ENCODE measurements around the gene LRBA. TPM values are rescaled to one million over a fixed set of nuclear protein-coding genes. Genes with fewer than 3 reads are reported as not detected.
"Not testable (repeated sequence)": the region's sequence is repeated elsewhere in the genome, so short reads cannot be mapped to it uniquely, and the experiment has no call there.

The LRBA gene
- total RNA-seq, 1 experiment from 2014 or later: 69.1 TPM

DNA sequence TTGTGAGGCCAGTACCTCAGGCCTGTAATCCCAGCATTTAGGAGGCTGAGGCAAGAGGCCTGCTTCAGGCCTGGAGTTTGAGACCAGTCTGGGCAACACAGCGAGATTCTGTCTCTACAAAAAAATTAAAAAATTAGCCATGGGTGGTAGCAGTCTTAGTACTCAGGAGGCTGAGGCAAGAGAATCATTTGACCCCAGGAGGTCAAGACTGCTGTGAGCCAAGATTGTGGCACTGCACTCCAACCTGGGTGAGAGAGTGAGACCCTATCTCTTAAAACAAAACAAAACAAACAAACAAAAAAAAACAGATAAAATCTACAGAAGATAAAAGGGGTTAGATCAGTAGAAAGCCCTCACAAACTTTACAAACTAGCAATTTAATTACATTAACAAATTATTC lies 352.4 kb downstream of the LRBA start:
- no peak for DNase-seq (ENCODE audit: low spot score)
- CTCF ChIA-PET: no interaction called here

DNA sequence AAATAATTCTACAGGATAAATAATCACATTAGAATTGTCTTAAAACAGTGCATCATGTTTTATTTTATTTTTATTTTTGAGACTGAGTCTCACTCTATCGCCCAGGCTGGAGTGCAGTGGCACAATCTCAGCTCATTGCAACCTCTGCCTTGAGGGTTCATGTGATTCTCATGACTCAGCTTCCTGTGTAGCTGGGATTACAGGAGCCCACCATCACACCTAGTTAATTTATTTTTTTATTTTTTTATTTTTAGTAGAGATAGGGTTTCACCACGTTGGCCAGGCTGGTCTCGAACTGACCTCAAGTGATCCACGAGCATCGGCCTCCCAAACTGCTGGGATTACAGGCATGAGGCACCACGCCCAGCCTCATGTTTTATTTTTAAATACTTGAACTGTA lies 353.5 kb downstream of the LRBA start:
- H3K36me3 Mint-ChIP-seq; H3K27me3 Mint-ChIP-seq (ENCODE audit: low read depth); CTCF ChIA-PET; POLR2A ChIA-PET; DNase-seq (ENCODE audit: low spot score); H3K4me3 Mint-ChIP-seq; ATAC-seq; H3K4me1 Mint-ChIP-seq; H3K27ac Mint-ChIP-seq; H3K9me3 Mint-ChIP-seq: not testable (repeated sequence)

More for the DNA sequence above, 352.4 kb downstream of the LRBA start:
- H3K27me3 Mint-ChIP-seq (ENCODE audit: low read depth): no peaks in the 10 kb centered on the region
- no peaks in the 10 kb centered on the region for H3K9me3 Mint-ChIP-seq
- H3K27ac Mint-ChIP-seq: no peak overlapping the region; the same call in 1 of the 2 replicates
- TF ChIP-seq JUN (CRISPR knock-in tag; IDR thresholded peaks at IDR 0.05) (no peak), CREB1 (CRISPR knock-in tag; IDR thresholded peaks at IDR 0.05) (no peak), FOXK1 (CRISPR knock-in tag; IDR thresholded peaks at IDR 0.05) (no peak), NFATC4 (CRISPR knock-in tag; IDR thresholded peaks at IDR 0.05) (no peak), ZNF423 (CRISPR knock-in tag; IDR thresholded peaks at IDR 0.05) (no peak), CBFB (CRISPR knock-in tag; IDR thresholded peaks at IDR 0.05; ENCODE audit: low read depth) (no peak), TEAD4 (CRISPR knock-in tag; IDR thresholded peaks at IDR 0.05) (no peak), RORB (CRISPR knock-in tag; IDR thresholded peaks at IDR 0.05) (no peak), ESRRA (CRISPR knock-in tag; IDR thresholded peaks at IDR 0.05; ENCODE audit: borderline replicate concordance) (no peak), ETV6 (CRISPR knock-in tag; IDR thresholded peaks at IDR 0.05) (no peak), ZNF219 (CRISPR knock-in tag; IDR thresholded peaks at IDR 0.05; ENCODE audit: borderline replicate concordance) (no peak), NR1H2 (CRISPR knock-in tag; IDR thresholded peaks at IDR 0.05) (no peak)
- TF ChIP-seq, protein P1, sequence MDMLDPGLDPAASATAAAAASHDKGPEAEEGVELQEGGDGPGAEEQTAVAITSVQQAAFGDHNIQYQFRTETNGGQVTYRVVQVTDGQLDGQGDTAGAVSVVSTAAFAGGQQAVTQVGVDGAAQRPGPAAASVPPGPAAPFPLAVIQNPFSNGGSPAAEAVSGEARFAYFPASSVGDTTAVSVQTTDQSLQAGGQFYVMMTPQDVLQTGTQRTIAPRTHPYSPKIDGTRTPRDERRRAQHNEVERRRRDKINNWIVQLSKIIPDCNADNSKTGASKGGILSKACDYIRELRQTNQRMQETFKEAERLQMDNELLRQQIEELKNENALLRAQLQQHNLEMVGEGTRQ (CRISPR knock-in tag; IDR thresholded peaks at IDR 0.05): no peak
- TF ChIP-seq, protein P2, sequence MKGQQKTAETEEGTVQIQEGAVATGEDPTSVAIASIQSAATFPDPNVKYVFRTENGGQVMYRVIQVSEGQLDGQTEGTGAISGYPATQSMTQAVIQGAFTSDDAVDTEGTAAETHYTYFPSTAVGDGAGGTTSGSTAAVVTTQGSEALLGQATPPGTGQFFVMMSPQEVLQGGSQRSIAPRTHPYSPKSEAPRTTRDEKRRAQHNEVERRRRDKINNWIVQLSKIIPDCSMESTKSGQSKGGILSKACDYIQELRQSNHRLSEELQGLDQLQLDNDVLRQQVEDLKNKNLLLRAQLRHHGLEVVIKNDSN (CRISPR knock-in tag; IDR thresholded peaks at IDR 0.05): no peak
- TF ChIP-seq, protein P3, sequence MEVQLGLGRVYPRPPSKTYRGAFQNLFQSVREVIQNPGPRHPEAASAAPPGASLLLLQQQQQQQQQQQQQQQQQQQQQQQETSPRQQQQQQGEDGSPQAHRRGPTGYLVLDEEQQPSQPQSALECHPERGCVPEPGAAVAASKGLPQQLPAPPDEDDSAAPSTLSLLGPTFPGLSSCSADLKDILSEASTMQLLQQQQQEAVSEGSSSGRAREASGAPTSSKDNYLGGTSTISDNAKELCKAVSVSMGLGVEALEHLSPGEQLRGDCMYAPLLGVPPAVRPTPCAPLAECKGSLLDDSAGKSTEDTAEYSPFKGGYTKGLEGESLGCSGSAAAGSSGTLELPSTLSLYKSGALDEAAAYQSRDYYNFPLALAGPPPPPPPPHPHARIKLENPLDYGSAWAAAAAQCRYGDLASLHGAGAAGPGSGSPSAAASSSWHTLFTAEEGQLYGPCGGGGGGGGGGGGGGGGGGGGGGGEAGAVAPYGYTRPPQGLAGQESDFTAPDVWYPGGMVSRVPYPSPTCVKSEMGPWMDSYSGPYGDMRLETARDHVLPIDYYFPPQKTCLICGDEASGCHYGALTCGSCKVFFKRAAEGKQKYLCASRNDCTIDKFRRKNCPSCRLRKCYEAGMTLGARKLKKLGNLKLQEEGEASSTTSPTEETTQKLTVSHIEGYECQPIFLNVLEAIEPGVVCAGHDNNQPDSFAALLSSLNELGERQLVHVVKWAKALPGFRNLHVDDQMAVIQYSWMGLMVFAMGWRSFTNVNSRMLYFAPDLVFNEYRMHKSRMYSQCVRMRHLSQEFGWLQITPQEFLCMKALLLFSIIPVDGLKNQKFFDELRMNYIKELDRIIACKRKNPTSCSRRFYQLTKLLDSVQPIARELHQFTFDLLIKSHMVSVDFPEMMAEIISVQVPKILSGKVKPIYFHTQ (CRISPR knock-in tag; IDR thresholded peaks at IDR 0.05): no peak
- TF ChIP-seq, protein P4, sequence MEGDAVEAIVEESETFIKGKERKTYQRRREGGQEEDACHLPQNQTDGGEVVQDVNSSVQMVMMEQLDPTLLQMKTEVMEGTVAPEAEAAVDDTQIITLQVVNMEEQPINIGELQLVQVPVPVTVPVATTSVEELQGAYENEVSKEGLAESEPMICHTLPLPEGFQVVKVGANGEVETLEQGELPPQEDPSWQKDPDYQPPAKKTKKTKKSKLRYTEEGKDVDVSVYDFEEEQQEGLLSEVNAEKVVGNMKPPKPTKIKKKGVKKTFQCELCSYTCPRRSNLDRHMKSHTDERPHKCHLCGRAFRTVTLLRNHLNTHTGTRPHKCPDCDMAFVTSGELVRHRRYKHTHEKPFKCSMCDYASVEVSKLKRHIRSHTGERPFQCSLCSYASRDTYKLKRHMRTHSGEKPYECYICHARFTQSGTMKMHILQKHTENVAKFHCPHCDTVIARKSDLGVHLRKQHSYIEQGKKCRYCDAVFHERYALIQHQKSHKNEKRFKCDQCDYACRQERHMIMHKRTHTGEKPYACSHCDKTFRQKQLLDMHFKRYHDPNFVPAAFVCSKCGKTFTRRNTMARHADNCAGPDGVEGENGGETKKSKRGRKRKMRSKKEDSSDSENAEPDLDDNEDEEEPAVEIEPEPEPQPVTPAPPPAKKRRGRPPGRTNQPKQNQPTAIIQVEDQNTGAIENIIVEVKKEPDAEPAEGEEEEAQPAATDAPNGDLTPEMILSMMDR (IDR thresholded peaks at IDR 0.05): no peak
- TF ChIP-seq, protein P5, sequence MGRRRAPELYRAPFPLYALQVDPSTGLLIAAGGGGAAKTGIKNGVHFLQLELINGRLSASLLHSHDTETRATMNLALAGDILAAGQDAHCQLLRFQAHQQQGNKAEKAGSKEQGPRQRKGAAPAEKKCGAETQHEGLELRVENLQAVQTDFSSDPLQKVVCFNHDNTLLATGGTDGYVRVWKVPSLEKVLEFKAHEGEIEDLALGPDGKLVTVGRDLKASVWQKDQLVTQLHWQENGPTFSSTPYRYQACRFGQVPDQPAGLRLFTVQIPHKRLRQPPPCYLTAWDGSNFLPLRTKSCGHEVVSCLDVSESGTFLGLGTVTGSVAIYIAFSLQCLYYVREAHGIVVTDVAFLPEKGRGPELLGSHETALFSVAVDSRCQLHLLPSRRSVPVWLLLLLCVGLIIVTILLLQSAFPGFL (CRISPR knock-in tag; IDR thresholded peaks at IDR 0.05; ENCODE audit: borderline replicate concordance): no peak
- TF ChIP-seq, protein P6, sequence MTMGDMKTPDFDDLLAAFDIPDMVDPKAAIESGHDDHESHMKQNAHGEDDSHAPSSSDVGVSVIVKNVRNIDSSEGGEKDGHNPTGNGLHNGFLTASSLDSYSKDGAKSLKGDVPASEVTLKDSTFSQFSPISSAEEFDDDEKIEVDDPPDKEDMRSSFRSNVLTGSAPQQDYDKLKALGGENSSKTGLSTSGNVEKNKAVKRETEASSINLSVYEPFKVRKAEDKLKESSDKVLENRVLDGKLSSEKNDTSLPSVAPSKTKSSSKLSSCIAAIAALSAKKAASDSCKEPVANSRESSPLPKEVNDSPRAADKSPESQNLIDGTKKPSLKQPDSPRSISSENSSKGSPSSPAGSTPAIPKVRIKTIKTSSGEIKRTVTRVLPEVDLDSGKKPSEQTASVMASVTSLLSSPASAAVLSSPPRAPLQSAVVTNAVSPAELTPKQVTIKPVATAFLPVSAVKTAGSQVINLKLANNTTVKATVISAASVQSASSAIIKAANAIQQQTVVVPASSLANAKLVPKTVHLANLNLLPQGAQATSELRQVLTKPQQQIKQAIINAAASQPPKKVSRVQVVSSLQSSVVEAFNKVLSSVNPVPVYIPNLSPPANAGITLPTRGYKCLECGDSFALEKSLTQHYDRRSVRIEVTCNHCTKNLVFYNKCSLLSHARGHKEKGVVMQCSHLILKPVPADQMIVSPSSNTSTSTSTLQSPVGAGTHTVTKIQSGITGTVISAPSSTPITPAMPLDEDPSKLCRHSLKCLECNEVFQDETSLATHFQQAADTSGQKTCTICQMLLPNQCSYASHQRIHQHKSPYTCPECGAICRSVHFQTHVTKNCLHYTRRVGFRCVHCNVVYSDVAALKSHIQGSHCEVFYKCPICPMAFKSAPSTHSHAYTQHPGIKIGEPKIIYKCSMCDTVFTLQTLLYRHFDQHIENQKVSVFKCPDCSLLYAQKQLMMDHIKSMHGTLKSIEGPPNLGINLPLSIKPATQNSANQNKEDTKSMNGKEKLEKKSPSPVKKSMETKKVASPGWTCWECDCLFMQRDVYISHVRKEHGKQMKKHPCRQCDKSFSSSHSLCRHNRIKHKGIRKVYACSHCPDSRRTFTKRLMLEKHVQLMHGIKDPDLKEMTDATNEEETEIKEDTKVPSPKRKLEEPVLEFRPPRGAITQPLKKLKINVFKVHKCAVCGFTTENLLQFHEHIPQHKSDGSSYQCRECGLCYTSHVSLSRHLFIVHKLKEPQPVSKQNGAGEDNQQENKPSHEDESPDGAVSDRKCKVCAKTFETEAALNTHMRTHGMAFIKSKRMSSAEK (CRISPR knock-in tag; IDR thresholded peaks at IDR 0.05; ENCODE audit: borderline replicate concordance): no peak
- TF ChIP-seq, protein P7, sequence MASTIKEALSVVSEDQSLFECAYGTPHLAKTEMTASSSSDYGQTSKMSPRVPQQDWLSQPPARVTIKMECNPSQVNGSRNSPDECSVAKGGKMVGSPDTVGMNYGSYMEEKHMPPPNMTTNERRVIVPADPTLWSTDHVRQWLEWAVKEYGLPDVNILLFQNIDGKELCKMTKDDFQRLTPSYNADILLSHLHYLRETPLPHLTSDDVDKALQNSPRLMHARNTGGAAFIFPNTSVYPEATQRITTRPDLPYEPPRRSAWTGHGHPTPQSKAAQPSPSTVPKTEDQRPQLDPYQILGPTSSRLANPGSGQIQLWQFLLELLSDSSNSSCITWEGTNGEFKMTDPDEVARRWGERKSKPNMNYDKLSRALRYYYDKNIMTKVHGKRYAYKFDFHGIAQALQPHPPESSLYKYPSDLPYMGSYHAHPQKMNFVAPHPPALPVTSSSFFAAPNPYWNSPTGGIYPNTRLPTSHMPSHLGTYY (CRISPR knock-in tag; IDR thresholded peaks at IDR 0.05): no peak
- TF ChIP-seq, protein P8, sequence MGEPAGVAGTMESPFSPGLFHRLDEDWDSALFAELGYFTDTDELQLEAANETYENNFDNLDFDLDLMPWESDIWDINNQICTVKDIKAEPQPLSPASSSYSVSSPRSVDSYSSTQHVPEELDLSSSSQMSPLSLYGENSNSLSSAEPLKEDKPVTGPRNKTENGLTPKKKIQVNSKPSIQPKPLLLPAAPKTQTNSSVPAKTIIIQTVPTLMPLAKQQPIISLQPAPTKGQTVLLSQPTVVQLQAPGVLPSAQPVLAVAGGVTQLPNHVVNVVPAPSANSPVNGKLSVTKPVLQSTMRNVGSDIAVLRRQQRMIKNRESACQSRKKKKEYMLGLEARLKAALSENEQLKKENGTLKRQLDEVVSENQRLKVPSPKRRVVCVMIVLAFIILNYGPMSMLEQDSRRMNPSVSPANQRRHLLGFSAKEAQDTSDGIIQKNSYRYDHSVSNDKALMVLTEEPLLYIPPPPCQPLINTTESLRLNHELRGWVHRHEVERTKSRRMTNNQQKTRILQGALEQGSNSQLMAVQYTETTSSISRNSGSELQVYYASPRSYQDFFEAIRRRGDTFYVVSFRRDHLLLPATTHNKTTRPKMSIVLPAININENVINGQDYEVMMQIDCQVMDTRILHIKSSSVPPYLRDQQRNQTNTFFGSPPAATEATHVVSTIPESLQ (CRISPR knock-in tag; IDR thresholded peaks at IDR 0.05): no peak
- ATAC-seq: peak; percentile 36; the same call in 1 of the 2 replicates
- H3K4me1 Mint-ChIP-seq: peaks cover 7% of the 10 kb centered on the region
- POLR2A ChIA-PET: no interaction called here
- peaks cover 5% of the 10 kb centered on the region; the same call in 1 of the 2 replicates for H3K36me3 Mint-ChIP-seq
- no peak overlapping the region for H3K4me3 Mint-ChIP-seq
